ENCODE data around the gene PRPH. TPM values are rescaled to one million over a fixed set of nuclear protein-coding genes. Genes with fewer than 3 reads are reported as not detected.
A peak's percentile ranks its signal among the peaks of the same experiment; 100 is the strongest.

Gene PRPH
- total and polyA plus RNA-seq, 2 of the 13 experiments (the other 11 are each of a cell fraction or from before 2014, with no cell fraction given), result 0.12 TPM; not detected in 1

GRCh38 chr12:49346659-49347310, 51.8 kb downstream of the PRPH start, which contains the start of gene DNAJC22 (continued):
- TF ChIP-seq SP2 (CRISPR knock-in tag; IDR thresholded peaks at IDR 0.05), result peak; percentile 35; the same call in 1 of the 2 replicates
- TF ChIP-seq TGIF2 (CRISPR knock-in tag; IDR thresholded peaks at IDR 0.05), result peak; percentile 62; the same call in 1 of the 2 replicates
- TF ChIP-seq ZNF879 (CRISPR knock-in tag; IDR thresholded peaks at IDR 0.05), result 0 out of 2 replicates have a peak, but pooled peaks have one; percentile 38
- TF ChIP-seq ZNF24 (IDR thresholded peaks at IDR 0.05), result no peak
- no peak for TF ChIP-seq ZNF124 (CRISPR knock-in tag; IDR thresholded peaks at IDR 0.05)
- TF ChIP-seq ZNF891 (CRISPR knock-in tag; IDR thresholded peaks at IDR 0.05), result peak; percentile 61; the same call in 1 of the 2 replicates
- TF ChIP-seq ZNF337 (CRISPR knock-in tag; IDR thresholded peaks at IDR 0.05; ENCODE audit: borderline replicate concordance, low read depth), result peak; percentile 46; the same call in 1 of the 2 replicates
- TF ChIP-seq ZGPAT (CRISPR knock-in tag; IDR thresholded peaks at IDR 0.05), result no peak
- TF ChIP-seq ZNF138 (CRISPR knock-in tag; IDR thresholded peaks at IDR 0.05; ENCODE audit: low read depth), result peak; percentile 59; the same call in 1 of the 2 replicates
- no peak for TF ChIP-seq RBM22 (optimal IDR thresholded peaks at IDR 0.05; ENCODE audit: low read length)
- no peak for TF ChIP-seq ZNF720 (CRISPR knock-in tag; IDR thresholded peaks at IDR 0.05)
- TF ChIP-seq ZNF343 (CRISPR knock-in tag; IDR thresholded peaks at IDR 0.05), result no peak
- TF ChIP-seq ZSCAN20 (CRISPR knock-in tag; IDR thresholded peaks at IDR 0.05; ENCODE audit: borderline replicate concordance), result no peak
- 0 out of 2 replicates have a peak, but pooled peaks have one; percentile 38 for TF ChIP-seq CHCHD3 (CRISPR knock-in tag; IDR thresholded peaks at IDR 0.05)
- peak; percentile 24; the same call in 1 of the 2 replicates for TF ChIP-seq ZNF724P (CRISPR knock-in tag; IDR thresholded peaks at IDR 0.05; ENCODE audit: borderline replicate concordance)
- 0 out of 2 replicates have a peak, but pooled peaks have one; percentile 83 for TF ChIP-seq NFATC3 (CRISPR knock-in tag; IDR thresholded peaks at IDR 0.05)
- peak; percentile 73; the same call in 1 of the 2 replicates for TF ChIP-seq ZMAT3 (CRISPR knock-in tag; conservative IDR thresholded peaks at IDR 0.05)
- 0 out of 2 replicates have a peak, but pooled peaks have one; percentile 30 for TF ChIP-seq SATB2 (CRISPR knock-in tag; IDR thresholded peaks at IDR 0.05)
- TF ChIP-seq ELF4 (CRISPR knock-in tag; IDR thresholded peaks at IDR 0.05; ENCODE audit: borderline replicate concordance), result no peak
- no peak for TF ChIP-seq U2AF1 (optimal IDR thresholded peaks at IDR 0.05; ENCODE audit: low read depth, low read length)
- no peak; the same call in 1 of the 2 replicates for TF ChIP-seq ZNF776 (CRISPR knock-in tag; IDR thresholded peaks at IDR 0.05)
- peak; percentile 74 for TF ChIP-seq ZNF687 (CRISPR knock-in tag; IDR thresholded peaks at IDR 0.05)
- no peak for TF ChIP-seq ARHGAP35 (CRISPR knock-in tag; IDR thresholded peaks at IDR 0.05; ENCODE audit: borderline replicate concordance)

Data from HepG2 (cell line).